Measurements from ENCODE around the gene ZNF638.

Gene ZNF638

DNA sequence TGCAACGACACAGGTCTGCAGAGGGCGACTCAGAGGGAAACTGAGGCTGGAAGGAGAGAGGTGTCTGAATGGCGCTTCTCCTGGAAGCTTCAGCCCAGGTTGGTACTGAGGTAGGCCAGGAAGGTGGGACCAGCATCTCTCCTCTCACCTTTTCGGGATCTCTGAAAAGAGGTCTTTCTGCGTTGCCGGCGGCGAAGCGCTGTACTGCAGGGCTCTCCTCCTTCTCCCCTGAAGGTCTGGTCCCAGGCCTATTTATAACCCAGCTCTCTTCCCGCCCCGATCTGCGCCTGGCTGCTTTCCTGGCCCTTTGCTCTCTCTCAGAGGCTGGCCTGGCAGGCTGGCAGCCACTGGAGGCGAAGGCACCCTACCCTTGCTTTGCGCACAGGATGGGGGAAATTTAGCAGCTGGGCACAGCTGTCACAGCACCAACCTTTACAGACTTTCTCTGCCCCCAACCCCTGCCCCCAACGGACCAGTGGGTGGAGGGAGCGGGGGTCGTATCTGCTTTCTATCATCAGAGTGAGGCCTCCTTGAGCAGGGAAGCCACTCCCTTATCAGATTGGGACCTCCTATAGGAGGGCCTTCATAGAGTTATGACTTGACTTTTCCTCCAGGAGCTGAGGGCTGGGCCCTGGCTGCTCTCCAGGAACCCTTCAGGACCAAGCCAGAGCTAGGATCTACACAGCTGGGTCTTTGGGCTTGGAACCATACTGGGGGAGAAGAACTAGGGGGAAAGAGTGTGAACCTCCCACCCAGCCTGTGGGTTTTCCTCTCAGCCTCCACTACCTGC is 122.8 kb downstream of the ZNF638 start:
- no peak for DNase-seq

- no peak for DNase-seq
These were observed 123.6 kb downstream of the ZNF638 start for GRCh38 chr2:71455011-71455740.

DNA sequence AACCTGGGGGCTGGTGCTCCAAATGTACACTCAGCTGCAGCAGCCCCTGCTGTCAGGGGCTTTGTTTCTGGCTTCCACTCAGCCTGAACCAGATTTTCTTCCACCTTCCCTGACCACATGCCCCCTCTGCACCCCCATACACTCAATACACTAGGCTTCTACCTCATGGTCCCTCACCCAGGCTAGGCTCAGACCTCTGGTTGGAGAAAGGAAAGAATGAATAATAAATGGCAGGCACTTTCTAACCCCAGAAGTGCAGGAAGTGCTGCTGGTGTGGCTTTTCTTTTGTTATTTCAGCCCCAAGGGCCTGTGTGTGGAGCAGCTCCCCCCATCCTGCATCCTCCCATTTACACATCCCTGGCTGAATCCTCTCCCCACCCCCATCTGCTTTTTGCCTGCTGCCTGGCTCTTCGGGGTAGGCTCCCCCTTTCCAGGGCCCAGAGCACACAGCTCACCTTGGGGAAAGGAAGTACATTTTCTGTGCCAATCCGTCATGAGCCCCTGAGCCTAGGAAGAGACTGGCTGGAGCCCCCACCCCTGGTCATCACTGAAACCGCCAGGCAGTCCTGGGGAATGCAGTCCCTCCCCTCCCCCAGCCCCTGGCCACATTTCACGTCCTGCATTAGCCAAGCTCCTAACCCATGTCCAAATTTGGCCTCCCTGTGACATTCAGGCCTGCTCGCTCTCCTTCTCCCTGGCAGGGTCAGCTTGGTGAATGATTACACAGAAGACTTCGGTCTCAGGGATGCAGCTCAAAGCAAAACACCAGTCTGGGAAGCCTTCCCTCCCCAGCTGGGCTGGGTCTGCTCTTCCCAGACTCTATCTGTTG is 124.4 kb downstream of the ZNF638 start:
- DNase-seq: no peak

DNA sequence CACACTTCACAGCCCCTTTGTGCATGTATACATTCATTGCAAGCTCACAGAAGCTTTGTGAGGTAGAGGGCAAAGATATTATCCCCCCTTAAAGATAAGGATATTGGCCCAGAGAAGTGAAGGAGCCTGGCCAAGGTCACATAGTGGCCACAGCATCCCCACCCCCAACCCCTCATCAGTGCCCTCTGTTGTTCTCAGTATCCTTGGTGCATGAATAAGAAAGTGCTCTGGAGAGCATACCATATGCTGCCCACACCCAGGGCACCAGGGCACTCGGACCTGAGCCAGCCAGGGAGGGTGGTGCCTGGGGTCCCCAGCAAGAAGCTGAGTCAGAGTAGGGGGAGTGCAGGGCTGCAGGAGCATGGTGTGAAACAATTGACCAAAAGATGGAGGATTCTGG is 125.0 kb downstream of the ZNF638 start:
- no peak for DNase-seq

DNA sequence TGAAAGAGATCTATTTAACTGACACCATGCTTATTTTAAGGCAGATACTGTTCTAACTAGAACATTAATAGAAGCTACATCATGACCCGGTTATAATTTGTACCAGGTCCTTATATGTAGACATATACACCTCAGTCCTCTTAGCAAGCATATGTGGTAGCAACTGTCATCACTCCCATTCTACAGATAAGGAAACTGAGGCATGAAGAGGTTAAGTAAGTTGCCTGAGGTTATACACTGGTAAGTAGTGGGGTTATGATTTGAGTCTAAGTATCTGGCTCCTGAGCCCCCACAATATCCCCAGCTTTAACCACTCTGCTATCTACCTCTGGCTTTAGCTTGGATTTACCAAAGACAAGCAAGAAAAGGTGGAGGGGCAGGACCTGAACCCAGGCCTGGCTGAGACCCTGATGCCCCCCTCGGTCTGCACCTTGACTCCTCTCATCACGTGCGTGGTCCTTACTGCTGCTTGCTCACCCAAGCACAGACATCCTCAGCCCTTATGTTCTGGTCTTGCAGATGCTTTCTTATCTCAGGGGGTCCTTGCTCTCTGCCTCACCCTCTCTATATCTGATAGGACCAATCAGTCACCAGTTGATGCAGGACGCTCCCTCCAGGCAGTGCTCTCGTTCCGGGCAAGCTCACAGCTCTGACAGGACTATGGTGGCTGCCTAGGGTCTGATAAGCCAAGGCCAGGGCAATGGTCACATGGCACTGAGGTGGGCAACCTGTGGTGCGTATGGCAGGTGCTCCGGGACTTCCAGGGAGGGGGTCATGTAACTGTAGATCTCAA is 125.7 kb downstream of the ZNF638 start:
- no peak for DNase-seq

DNA sequence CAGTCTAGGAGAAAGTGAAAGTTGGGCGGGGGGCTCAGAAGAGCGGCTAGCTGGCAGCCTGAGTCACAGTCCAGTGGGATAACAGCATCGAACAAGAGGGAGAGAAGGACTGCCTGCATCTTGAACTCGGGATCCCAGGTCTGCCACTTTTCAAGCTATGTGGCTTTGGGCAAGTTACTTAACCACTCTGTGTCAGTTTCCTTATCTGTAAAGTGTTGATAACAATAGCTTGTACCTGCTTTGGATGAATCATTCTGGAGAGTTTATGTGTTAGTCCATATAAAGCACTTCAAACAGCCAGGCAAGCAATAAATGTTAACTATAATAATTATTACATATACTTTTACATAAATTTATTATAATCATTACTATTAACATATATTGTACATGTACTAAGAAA is 126.3 kb downstream of the ZNF638 start:
- no peak for DNase-seq

DNA sequence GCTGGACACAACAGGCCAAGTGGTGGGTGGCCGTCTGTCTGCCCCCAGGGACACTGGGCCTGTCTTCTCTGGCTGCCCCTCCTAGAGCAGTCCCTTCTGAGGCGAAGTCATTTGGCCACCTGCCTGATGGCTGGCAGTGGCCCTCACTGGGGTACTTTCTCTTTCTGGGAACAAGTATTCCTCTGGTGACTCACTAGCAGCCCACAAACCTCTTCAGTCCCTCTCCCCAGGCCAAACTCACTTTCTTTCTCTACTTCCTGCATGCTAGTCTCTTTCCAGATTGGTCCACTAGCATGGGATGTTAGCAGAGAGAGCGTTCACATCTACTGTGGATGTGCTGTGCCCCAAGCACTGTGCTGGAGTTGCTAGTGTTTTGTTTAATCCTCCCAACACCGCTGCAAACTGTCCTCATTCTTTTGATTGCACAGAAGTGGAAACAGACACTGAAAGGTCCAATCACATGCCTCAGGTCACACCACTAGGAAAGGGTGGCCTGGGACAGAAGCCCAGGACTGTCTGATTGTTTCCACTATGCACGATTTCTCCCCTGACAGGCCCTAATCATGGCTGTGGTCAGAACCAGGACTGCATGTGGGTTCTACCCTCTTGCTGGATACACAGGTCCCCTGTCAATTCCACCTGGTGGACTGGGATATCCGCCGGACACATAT is 127.0 kb downstream of the ZNF638 start:
- DNase-seq: peak in 1 of 56 donors; percentile 9

- no peak for DNase-seq
These were observed 127.5 kb downstream of the ZNF638 start for GRCh38 chr2:71459084-71459431.

DNA sequence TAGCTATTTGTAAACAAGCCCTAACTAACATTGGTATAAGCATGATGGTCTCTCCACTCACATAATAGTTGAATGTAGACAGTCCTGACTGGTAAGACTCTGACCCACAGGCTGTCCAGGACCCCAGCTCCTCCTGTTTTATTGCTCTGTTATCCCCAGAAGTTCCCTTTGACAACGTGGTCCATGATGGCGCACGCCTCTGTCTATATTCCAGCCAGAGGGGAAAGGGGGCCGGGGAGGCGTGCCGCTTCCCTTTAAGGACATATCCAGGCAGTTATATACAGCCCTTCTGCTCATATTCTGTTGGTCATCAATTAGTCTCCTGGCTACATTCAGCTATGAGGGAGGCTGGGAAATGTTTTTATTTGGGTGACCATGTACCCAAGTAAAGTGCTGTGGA is 128.5 kb downstream of the ZNF638 start:
- no peak for DNase-seq

- peak in 1 of 56 donors; percentile 9 for DNase-seq
These were observed 129.2 kb downstream of the ZNF638 start for GRCh38 chr2:71460595-71461303.

DNA sequence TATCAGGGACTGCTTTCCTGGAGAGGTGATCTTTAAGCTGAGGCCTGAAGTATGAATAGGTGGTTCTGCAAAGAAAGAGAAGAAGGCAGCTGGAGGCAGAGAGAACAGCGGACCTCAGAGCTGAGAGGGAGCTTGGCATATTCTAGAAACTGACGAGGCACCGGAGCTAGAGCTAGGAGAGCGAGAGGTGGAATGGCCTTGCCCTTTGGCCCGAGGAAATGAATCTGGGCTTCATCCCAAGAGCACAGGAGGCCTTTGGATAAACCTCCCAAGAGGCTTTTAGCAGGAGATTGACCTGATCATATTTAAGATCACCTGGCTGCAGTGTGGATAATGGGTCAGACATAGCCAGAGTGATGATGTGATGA is 129.7 kb downstream of the ZNF638 start:
- no peak for DNase-seq

GRCh38 chr2:71462056-71462605 is 130.5 kb downstream of the ZNF638 start:
- DNase-seq: no peak

DNA sequence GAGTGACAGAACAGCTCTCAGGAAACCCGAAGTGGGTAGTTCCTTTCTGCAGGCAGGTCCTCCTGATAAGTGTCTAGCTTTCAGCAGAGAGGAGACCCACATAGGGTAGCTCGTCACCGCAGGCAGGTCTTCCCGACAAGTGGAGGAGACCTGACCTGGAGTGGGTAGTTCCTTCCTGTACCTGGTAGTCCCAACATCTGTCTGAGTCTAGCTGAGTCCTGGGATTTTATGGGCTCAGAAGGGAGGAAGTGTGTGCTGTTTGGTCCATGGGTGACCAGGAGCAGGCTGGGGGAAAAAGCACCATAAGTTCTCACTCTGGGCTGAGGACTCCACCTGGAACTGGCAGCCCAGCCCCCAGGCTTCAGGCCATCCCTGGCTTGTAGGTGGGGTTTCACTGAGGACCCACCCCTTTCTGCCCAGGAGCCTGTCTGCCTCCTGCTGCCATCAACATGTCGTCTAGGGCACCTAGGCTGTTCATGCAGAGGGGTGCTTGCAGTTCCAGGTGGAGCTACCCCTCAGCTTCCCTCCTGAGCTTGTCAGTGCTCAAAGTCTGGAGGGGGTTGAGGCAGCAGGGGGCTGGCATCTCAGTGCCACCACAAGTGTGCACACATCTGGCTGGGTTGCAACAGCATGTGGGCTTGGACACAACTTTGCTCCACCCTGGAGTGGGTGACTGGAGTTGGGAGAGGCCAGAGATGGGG is 131.2 kb downstream of the ZNF638 start:
- DNase-seq: no peak

DNA sequence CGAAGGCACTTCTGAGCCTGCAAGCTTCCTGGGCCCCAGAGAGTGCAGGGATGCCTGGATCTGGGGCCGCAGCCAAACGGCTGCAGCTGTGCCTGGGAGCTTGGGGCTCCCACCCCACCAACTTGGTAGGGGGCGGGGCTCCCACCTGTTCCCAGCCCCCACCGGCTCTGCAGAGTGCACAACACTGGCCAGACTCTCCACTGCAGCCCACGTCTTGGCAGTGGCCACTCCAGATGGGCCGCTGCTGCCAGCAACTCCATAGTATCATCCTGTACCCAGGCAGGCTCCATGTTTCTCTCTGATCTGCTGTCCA is 131.7 kb downstream of the ZNF638 start:
- no peak for DNase-seq

DNA sequence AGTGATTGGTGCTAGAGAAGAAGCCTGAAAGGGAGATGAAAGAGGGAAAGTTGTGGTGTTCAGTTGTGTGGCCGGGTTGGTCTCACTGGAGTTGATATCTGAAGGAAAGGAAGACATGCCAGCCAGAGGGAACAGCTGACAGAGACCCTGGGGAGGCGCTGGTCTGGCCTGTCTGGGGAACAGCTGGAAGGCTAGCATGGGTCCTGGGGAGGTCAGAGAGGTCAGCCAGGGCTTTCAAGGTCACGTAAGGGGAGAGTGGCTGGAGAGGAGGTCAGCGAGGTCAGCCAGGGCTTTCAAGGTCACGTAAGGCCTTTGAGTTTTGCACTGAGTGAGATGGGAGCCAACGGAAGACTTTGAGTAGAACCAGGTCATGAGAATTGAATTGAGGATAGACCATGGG is 132.8 kb downstream of the ZNF638 start:
- no peak for DNase-seq

- no peak for DNase-seq
These were observed 133.8 kb downstream of the ZNF638 start for GRCh38 chr2:71465356-71465755.

GRCh38 chr2:71465961-71466300 is 134.3 kb downstream of the ZNF638 start:
- DNase-seq: no peak

GRCh38 chr2:71466301-71467179 is 135.0 kb downstream of the ZNF638 start:
- no peak for DNase-seq
